GM23338 (cell line): Measurements from ENCODE around the gene NEURL1B. TPM values are rescaled to one million over a fixed set of nuclear protein-coding genes. Genes with fewer than 3 reads are reported as not detected.

Experiments
- ATAC-seq: fragments of 200-7000 bp; cut with Tn5 transposase; 3 replicates; pipeline ENCODE4 v1.9.1; 2020
- DNase-seq: peaks from one replicate; pipeline ENCODE4 v3.0.0-alpha.2; 2015; ENCODE audit warnings: low spot score
- H2AFZ ChIP-seq: fragments of 200-600 bp; sonication (generic); 2 replicates; pipeline ENCODE4 v1.8.0; 2016; ENCODE audit warnings: antibody characterized with exemption, mild to moderate bottlenecking, moderate library complexity
- H3F3A ChIP-seq: fragments of 200-600 bp; sonication (generic); replicated peaks from 2 replicates; pipeline ENCODE4 v1.8.0; 2017; ENCODE audit warnings: antibody characterized with exemption, mixed run types, low read depth
- H3K27ac ChIP-seq: fragments of 200-600 bp; sonication (generic); 2 replicates; pipeline ENCODE4 v1.6.1; 2016; ENCODE audit warnings: low read depth
- H3K27me3 ChIP-seq: fragments of 200-600 bp; sonication (generic); 2 replicates; pipeline ENCODE4 v1.8.0; 2016; ENCODE audit warnings: mild to moderate bottlenecking, mixed run types, moderate library complexity; ENCODE audit not compliant: insufficient read depth
- H3K36me3 ChIP-seq: fragments of 200-600 bp; sonication (generic); 2 replicates; pipeline ENCODE4 v1.8.0; 2016; ENCODE audit warnings: mild to moderate bottlenecking; ENCODE audit not compliant: insufficient read depth
- H3K4me1 ChIP-seq: fragments of 200-600 bp; sonication (generic); 2 replicates; pipeline ENCODE4 v1.8.0; 2016; ENCODE audit warnings: mild to moderate bottlenecking, moderate library complexity; ENCODE audit not compliant: insufficient read depth
- H3K4me2 ChIP-seq: fragments of 200-600 bp; sonication (generic); 2 replicates; pipeline ENCODE4 v1.7.1; 2017; ENCODE audit warnings: mixed run types
- H3K4me3 ChIP-seq: fragments of 200-600 bp; sonication (generic); 2 replicates; pipeline ENCODE4 v1.6.1; 2016; ENCODE audit warnings: mixed run types
- H3K79me2 ChIP-seq: fragments of 200-600 bp; sonication (generic); replicated peaks from 2 replicates; pipeline ENCODE4 v1.8.0; 2017; ENCODE audit warnings: mild to moderate bottlenecking; ENCODE audit not compliant: insufficient read depth
- H3K9me2 ChIP-seq: fragments of 200-600 bp; sonication (generic); 2 replicates; pipeline ENCODE4 v1.8.0; 2017; ENCODE audit not compliant: insufficient read depth
- H4K20me1 ChIP-seq: fragments of 200-600 bp; sonication (generic); replicated peaks from 2 replicates; pipeline ENCODE4 v1.8.0; 2017; ENCODE audit warnings: mild to moderate bottlenecking; ENCODE audit not compliant: insufficient read depth
- H3K27ac Mint-ChIP-seq: 2 replicates; pipeline ENCODE4 v1.8.0; 2020; ENCODE audit warnings: inconsistent platforms, mild to moderate bottlenecking, moderate library complexity, mixed read lengths
- H3K27me3 Mint-ChIP-seq: 3 replicates; pipeline ENCODE4 v1.8.0; 2022; ENCODE audit warnings: low read depth, mild to moderate bottlenecking, moderate library complexity, mixed read lengths, inconsistent platforms; ENCODE audit not compliant: insufficient read depth, poor library complexity
- H3K36me3 Mint-ChIP-seq: 3 replicates; pipeline ENCODE4 v1.8.0; 2021; ENCODE audit warnings: low read depth, mild to moderate bottlenecking, inconsistent platforms, moderate library complexity, mixed read lengths
- H3K4me1 Mint-ChIP-seq: 3 replicates; pipeline ENCODE4 v1.8.0; 2020; ENCODE audit warnings: mild to moderate bottlenecking, inconsistent platforms, mixed read lengths
- H3K4me3 Mint-ChIP-seq: 3 replicates; pipeline ENCODE4 v1.8.0; 2021; ENCODE audit warnings: moderate library complexity, mild to moderate bottlenecking, inconsistent platforms, mixed read lengths
- H3K9me3 Mint-ChIP-seq: 3 replicates; pipeline ENCODE4 v1.8.0; 2020; ENCODE audit warnings: moderate library complexity, mild to moderate bottlenecking, inconsistent platforms, mixed read lengths
- CREB1 ChIP-seq: fragments of 250-450 bp; sonication (Bioruptor Pico); IDR thresholded peaks from 2 replicates; pipeline ENCODE4 v1.5.0; 2020; ENCODE audit warnings: low read depth, mild to moderate bottlenecking, moderate library complexity
- ETS1 ChIP-seq: IDR thresholded peaks from 2 replicates; pipeline ENCODE4 v1.6.1; 2016; ENCODE audit warnings: antibody characterized with exemption
- EZH2phosphoT487 ChIP-seq: fragments of 200-600 bp; sonication (generic); IDR thresholded peaks from one replicate; pipeline ENCODE4 v1.8.1; 2018; ENCODE audit warnings: antibody characterized with exemption; ENCODE audit not compliant: unreplicated experiment
- STAT1 ChIP-seq: IDR thresholded peaks from one replicate; pipeline ENCODE4 v1.6.1; 2016; ENCODE audit warnings: antibody characterized with exemption; ENCODE audit not compliant: unreplicated experiment
- ZNF331 ChIP-seq: fragments of 250-450 bp; sonication (Bioruptor Pico); IDR thresholded peaks from 2 replicates; pipeline ENCODE4 v1.5.0; 2020; ENCODE audit warnings: low read depth, mild to moderate bottlenecking, moderate library complexity
- polyA plus RNA-seq: library from polyadenylated mRNA; unstranded; fragments of >200 nt; fragmentation: Nextera tagmentation; extraction: Ambion mirVana; gene quantifications from 2 replicates; pipeline ENCODE4 v1.2.1, GENCODE V29; 2016
- total RNA-seq: library from RNA; depleted of rRNA; stranded (reverse); fragments of >200 nt; shearing (Covaris generic); gene quantifications from 2 replicates; pipeline ENCODE4 v1.2.3, GENCODE V29; 2014
- TF ChIP-seq, protein P1 (sequence below), 2 experiments: fragments of 200-600 bp in 1 of 2; sonication (generic) in 1 of 2; conservative IDR thresholded peaks; 2 replicates each; pipeline versions ENCODE4 v1.5.1 to v1.6.1; 2016 to 2017; ENCODE audit warnings: antibody characterized with exemption in 2 of 2, low read depth in 2 of 2, mild to moderate bottlenecking in 2 of 2, moderate library complexity in 1 of 2
- TF ChIP-seq, protein P2 (sequence below): IDR thresholded peaks from one replicate; pipeline ENCODE4 v1.6.1; 2018; ENCODE audit warnings: antibody characterized with exemption; ENCODE audit not compliant: unreplicated experiment

NEURL1B gene
- total and polyA plus RNA-seq, 2 experiments from 2014 or later = 1.9 to 13.3 TPM

DNA sequence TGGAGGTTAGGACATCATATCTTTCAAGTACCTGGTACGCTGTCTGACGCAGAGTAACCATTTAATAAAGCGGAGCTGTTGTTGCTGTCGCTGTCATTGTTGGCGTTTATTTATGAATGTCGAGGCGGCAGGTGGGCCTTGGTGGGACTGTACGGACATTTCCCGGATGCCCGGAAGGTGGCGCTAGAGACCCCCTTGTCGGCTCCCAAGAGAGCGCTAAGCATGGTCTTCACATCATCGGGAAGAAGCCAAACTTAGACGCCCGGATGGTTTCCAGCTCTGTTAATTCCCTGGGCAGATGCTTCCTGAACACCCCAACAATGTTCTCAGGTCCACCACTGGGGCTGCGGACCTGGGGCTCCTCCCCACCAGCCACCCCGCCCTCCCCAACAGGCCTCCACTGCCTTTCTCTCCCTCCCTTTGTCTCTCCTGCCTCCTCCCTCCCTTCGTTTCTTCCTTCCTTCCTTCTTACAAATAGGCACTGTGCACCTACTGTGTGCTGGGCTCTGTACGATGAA, 75.8 kb downstream of the NEURL1B start:
- no peaks in the 10 kb centered on the region for H3K36me3 ChIP-seq
- peak overlapping the region; percentile 74 for H3K4me2 ChIP-seq
- peak overlapping the region; percentile 43 for H3K4me3 ChIP-seq
- H4K20me1 ChIP-seq = no peaks in the 10 kb centered on the region; the same call in 1 of the 2 replicates
- Mint-ChIP-seq H3K4me1 (peaks cover 2% of the 10 kb centered on the region; the same call in 1 of the 3 replicates), H3K4me3 (0 out of 3 replicates have a peak overlapping the region, but pooled peaks have one; percentile 34), H3K27ac (no peak overlapping the region), H3K27me3 (peaks cover 14% of the 10 kb centered on the region), H3K9me3 (no peaks in the 10 kb centered on the region), H3K36me3 (no peaks in the 10 kb centered on the region)
- DNase-seq (peak; percentile 87), ATAC-seq (peak; percentile 83)
- H3K27me3 ChIP-seq = peaks cover 12% of the 10 kb centered on the region; the same call in 1 of the 2 replicates
- H3K79me2 ChIP-seq = no peaks in the 10 kb centered on the region
- 0 out of 2 replicates have a peak, but pooled peaks cover 6% of the 10 kb centered on the region for H3K9me2 ChIP-seq
- no peak overlapping the region for H3K27ac ChIP-seq
- TF ChIP-seq CREB1 (CRISPR knock-in tag) (no peak), ZNF331 (CRISPR knock-in tag) (no peak)
- TF ChIP-seq, protein P1, sequence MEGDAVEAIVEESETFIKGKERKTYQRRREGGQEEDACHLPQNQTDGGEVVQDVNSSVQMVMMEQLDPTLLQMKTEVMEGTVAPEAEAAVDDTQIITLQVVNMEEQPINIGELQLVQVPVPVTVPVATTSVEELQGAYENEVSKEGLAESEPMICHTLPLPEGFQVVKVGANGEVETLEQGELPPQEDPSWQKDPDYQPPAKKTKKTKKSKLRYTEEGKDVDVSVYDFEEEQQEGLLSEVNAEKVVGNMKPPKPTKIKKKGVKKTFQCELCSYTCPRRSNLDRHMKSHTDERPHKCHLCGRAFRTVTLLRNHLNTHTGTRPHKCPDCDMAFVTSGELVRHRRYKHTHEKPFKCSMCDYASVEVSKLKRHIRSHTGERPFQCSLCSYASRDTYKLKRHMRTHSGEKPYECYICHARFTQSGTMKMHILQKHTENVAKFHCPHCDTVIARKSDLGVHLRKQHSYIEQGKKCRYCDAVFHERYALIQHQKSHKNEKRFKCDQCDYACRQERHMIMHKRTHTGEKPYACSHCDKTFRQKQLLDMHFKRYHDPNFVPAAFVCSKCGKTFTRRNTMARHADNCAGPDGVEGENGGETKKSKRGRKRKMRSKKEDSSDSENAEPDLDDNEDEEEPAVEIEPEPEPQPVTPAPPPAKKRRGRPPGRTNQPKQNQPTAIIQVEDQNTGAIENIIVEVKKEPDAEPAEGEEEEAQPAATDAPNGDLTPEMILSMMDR (conservative IDR thresholded peaks at IDR 0.05; ENCODE audit: low read depth in 2 of 2) = peak; percentile 83 to 87
- H2AFZ ChIP-seq = peak overlapping the region; percentile 99
- no peaks in the 10 kb centered on the region for H3F3A ChIP-seq
- H3K4me1 ChIP-seq = peaks cover 4% of the 10 kb centered on the region; the same call in 1 of the 2 replicates

- Histone ChIP-seq H3K4me1 (peaks cover 4% of the 10 kb centered on the region; the same call in 1 of the 2 replicates), H3K4me3 (0 out of 2 replicates have a peak overlapping the region, but pooled peaks have one; percentile 43), H3F3A (no peaks in the 10 kb centered on the region), H3K79me2 (no peaks in the 10 kb centered on the region), H3K27me3 (peaks cover 12% of the 10 kb centered on the region; the same call in 1 of the 2 replicates), H3K36me3 (no peaks in the 10 kb centered on the region), H3K4me2 (no peak overlapping the region; the same call in 1 of the 2 replicates), H3K27ac (no peak overlapping the region), H3K9me2 (0 out of 2 replicates have a peak, but pooled peaks cover 6% of the 10 kb centered on the region), H4K20me1 (no peaks in the 10 kb centered on the region; the same call in 1 of the 2 replicates), H2AFZ (peak overlapping the region; percentile 99)
- no peak overlapping the region for H3K4me3 Mint-ChIP-seq
- H3K27ac Mint-ChIP-seq = no peak overlapping the region
- no peak for DNase-seq
- peaks cover 14% of the 10 kb centered on the region for H3K27me3 Mint-ChIP-seq
- no peaks in the 10 kb centered on the region for H3K9me3 Mint-ChIP-seq
- ATAC-seq = no peak
- H3K36me3 Mint-ChIP-seq = no peaks in the 10 kb centered on the region
- peaks cover 2% of the 10 kb centered on the region; the same call in 1 of the 3 replicates for H3K4me1 Mint-ChIP-seq
- TF ChIP-seq ETS1 = no peak
- no peak for TF ChIP-seq EZH2phosphoT487
- TF ChIP-seq ZNF331 (CRISPR knock-in tag) = no peak
- no peak for TF ChIP-seq STAT1
- TF ChIP-seq, protein P2, sequence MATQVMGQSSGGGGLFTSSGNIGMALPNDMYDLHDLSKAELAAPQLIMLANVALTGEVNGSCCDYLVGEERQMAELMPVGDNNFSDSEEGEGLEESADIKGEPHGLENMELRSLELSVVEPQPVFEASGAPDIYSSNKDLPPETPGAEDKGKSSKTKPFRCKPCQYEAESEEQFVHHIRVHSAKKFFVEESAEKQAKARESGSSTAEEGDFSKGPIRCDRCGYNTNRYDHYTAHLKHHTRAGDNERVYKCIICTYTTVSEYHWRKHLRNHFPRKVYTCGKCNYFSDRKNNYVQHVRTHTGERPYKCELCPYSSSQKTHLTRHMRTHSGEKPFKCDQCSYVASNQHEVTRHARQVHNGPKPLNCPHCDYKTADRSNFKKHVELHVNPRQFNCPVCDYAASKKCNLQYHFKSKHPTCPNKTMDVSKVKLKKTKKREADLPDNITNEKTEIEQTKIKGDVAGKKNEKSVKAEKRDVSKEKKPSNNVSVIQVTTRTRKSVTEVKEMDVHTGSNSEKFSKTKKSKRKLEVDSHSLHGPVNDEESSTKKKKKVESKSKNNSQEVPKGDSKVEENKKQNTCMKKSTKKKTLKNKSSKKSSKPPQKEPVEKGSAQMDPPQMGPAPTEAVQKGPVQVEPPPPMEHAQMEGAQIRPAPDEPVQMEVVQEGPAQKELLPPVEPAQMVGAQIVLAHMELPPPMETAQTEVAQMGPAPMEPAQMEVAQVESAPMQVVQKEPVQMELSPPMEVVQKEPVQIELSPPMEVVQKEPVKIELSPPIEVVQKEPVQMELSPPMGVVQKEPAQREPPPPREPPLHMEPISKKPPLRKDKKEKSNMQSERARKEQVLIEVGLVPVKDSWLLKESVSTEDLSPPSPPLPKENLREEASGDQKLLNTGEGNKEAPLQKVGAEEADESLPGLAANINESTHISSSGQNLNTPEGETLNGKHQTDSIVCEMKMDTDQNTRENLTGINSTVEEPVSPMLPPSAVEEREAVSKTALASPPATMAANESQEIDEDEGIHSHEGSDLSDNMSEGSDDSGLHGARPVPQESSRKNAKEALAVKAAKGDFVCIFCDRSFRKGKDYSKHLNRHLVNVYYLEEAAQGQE = no peak
These were observed 76.6 kb downstream of the NEURL1B start for GRCh38 chr5:172717481-172718195.
